ENCODE measurements around the gene MAST3.

The MAST3 gene

GRCh38 chr19:18089726-18090125, 7.9 kb upstream of the MAST3 start:
- no peak overlapping the region for H3K9ac ChIP-seq (ENCODE audit: low read depth, low read length, poor library complexity, severe bottlenecking)
- H3K27me3 ChIP-seq (ENCODE audit: insufficient read depth, low read length, poor library complexity, severe bottlenecking): no peaks in the 10 kb centered on the region
- H3K9me2 ChIP-seq (replicated peaks; ENCODE audit: low read depth, low read length): no peaks in the 10 kb centered on the region
- no peaks in the 10 kb centered on the region for H3K9me3 ChIP-seq (ENCODE audit: insufficient read depth, low read depth, low read length)
- peaks cover 7% of the 10 kb centered on the region for H3K4me1 ChIP-seq (ENCODE audit: insufficient read depth, low read length, poor library complexity, severe bottlenecking)
- H4K20me1 ChIP-seq (ENCODE audit: insufficient read depth, low read length, poor library complexity, severe bottlenecking): no peaks in the 10 kb centered on the region
- H3K4me2 ChIP-seq (ENCODE audit: low read depth, low read length, poor library complexity, severe bottlenecking): no peak overlapping the region
- H3K4me3 ChIP-seq (ENCODE audit: low read length, poor library complexity, severe bottlenecking): no peak overlapping the region
- no peak overlapping the region for H2AFZ ChIP-seq (ENCODE audit: low read length)
- H3F3A ChIP-seq (ENCODE audit: low read depth): no peaks in the 10 kb centered on the region
- TF ChIP-seq EZH2phosphoT487 (IDR thresholded peaks at IDR 0.05; ENCODE audit: borderline replicate concordance): no peak
- TF ChIP-seq, protein P1, sequence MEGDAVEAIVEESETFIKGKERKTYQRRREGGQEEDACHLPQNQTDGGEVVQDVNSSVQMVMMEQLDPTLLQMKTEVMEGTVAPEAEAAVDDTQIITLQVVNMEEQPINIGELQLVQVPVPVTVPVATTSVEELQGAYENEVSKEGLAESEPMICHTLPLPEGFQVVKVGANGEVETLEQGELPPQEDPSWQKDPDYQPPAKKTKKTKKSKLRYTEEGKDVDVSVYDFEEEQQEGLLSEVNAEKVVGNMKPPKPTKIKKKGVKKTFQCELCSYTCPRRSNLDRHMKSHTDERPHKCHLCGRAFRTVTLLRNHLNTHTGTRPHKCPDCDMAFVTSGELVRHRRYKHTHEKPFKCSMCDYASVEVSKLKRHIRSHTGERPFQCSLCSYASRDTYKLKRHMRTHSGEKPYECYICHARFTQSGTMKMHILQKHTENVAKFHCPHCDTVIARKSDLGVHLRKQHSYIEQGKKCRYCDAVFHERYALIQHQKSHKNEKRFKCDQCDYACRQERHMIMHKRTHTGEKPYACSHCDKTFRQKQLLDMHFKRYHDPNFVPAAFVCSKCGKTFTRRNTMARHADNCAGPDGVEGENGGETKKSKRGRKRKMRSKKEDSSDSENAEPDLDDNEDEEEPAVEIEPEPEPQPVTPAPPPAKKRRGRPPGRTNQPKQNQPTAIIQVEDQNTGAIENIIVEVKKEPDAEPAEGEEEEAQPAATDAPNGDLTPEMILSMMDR (conservative IDR thresholded peaks at IDR 0.05; ENCODE audit: low read length): no peak
- no peaks in the 10 kb centered on the region for H3K36me3 ChIP-seq (ENCODE audit: insufficient read depth, low read length)
- no peaks in the 10 kb centered on the region for H3K79me2 ChIP-seq (ENCODE audit: insufficient read depth, low read length)

GRCh38 chr19:18090545-18091216, 6.9 kb upstream of the MAST3 start:
- TF ChIP-seq, protein P1 (conservative IDR thresholded peaks at IDR 0.05; ENCODE audit: low read length): no peak
- Histone ChIP-seq H3K36me3 (ENCODE audit: insufficient read depth, low read length) (no peaks in the 10 kb centered on the region), H3K4me3 (ENCODE audit: low read length, poor library complexity, severe bottlenecking) (no peak overlapping the region), H3K9ac (ENCODE audit: low read depth, low read length, poor library complexity, severe bottlenecking) (no peak overlapping the region), H3K4me2 (ENCODE audit: low read depth, low read length, poor library complexity, severe bottlenecking) (no peak overlapping the region), H3K9me3 (ENCODE audit: insufficient read depth, low read depth, low read length) (no peaks in the 10 kb centered on the region), H3K9me2 (replicated peaks; ENCODE audit: low read depth, low read length) (no peaks in the 10 kb centered on the region), H3F3A (ENCODE audit: low read depth) (peaks cover 3% of the 10 kb centered on the region; the same call in 1 of the 2 replicates), H3K79me2 (ENCODE audit: insufficient read depth, low read length) (no peaks in the 10 kb centered on the region), H3K4me1 (ENCODE audit: insufficient read depth, low read length, poor library complexity, severe bottlenecking) (peaks cover 7% of the 10 kb centered on the region), H3K27me3 (ENCODE audit: insufficient read depth, low read length, poor library complexity, severe bottlenecking) (no peaks in the 10 kb centered on the region), H4K20me1 (ENCODE audit: insufficient read depth, low read length, poor library complexity, severe bottlenecking) (no peaks in the 10 kb centered on the region), H2AFZ (ENCODE audit: low read length) (no peak overlapping the region)

DNA sequence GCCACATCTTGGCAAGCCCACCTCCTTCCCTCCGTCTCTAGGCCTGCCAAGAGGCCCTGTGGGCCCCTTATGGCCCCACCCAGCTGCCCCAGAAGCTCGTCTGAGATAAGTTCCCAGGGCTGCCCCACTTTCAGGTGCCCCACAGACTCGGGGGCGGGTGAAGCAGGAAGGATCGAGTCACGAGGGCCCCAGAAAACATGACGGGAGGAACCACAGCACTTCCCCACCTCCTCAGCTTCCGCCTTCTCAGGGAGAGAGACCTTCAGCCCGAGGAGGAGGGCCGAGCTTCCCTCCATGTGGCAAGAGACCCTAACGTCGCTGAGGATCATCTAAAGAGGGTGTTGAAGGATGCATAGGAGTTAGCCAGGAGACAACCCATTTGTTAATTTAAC, 6.4 kb upstream of the MAST3 start:
- no peak overlapping the region for H3K4me2 ChIP-seq (ENCODE audit: low read depth, low read length, poor library complexity, severe bottlenecking)
- no peak overlapping the region for H2AFZ ChIP-seq (ENCODE audit: low read length)
- no peaks in the 10 kb centered on the region for H4K20me1 ChIP-seq (ENCODE audit: insufficient read depth, low read length, poor library complexity, severe bottlenecking)
- no peaks in the 10 kb centered on the region for H3K36me3 ChIP-seq (ENCODE audit: insufficient read depth, low read length)
- TF ChIP-seq, protein P1 (conservative IDR thresholded peaks at IDR 0.05; ENCODE audit: low read length): no peak
- TF ChIP-seq EZH2phosphoT487 (IDR thresholded peaks at IDR 0.05; ENCODE audit: borderline replicate concordance): no peak
- H3K9ac ChIP-seq (ENCODE audit: low read depth, low read length, poor library complexity, severe bottlenecking): no peak overlapping the region
- H3K4me1 ChIP-seq (ENCODE audit: insufficient read depth, low read length, poor library complexity, severe bottlenecking): peaks cover 7% of the 10 kb centered on the region
- no peaks in the 10 kb centered on the region for H3K9me3 ChIP-seq (ENCODE audit: insufficient read depth, low read depth, low read length)
- no peak overlapping the region for H3K4me3 ChIP-seq (ENCODE audit: low read length, poor library complexity, severe bottlenecking)
- peaks cover 3% of the 10 kb centered on the region; the same call in 1 of the 2 replicates for H3F3A ChIP-seq (ENCODE audit: low read depth)
- H3K27me3 ChIP-seq (ENCODE audit: insufficient read depth, low read length, poor library complexity, severe bottlenecking): no peaks in the 10 kb centered on the region
- H3K79me2 ChIP-seq (ENCODE audit: insufficient read depth, low read length): no peaks in the 10 kb centered on the region
- H3K9me2 ChIP-seq (replicated peaks; ENCODE audit: low read depth, low read length): no peaks in the 10 kb centered on the region
